Uterus (tissue), 2 donors: ENCODE results near the gene CCDC141.

Experiments
- CTCF ChIP-seq, 4 experiments: fragments of 200-600 bp in 2 of 4; fragments of 450-650 bp in 2 of 4; sonication (generic) in 2 of 4; IDR thresholded peaks; one replicate each; pipeline ENCODE4 v1.5.1; 2016 to 2019; ENCODE audit warnings: antibody characterized with exemption in 4 of 4, mild to moderate bottlenecking in 2 of 4, moderate library complexity in 1 of 4
- POLR2A ChIP-seq, 2 donors: fragments of 450-650 bp; IDR thresholded peaks; one replicate each; pipeline ENCODE4 v1.6.1; 2016; ENCODE audit warnings: antibody characterized with exemption in 2 of 2, mild to moderate bottlenecking in 1 of 2, moderate library complexity in 1 of 2

- TF ChIP-seq POLR2A (IDR thresholded peaks at IDR 0.05) = no peak
- no peak for TF ChIP-seq CTCF (IDR thresholded peaks at IDR 0.05)
Measured at GRCh38 chr2:178913049-178913441, 136.9 kb downstream of the CCDC141 start.
